SKM-1 treated with dmso at 0.1 percent for 144 hours (cell line): ENCODE data around the gene NCAPD2.
"Not testable (repeated sequence)": the region's sequence is repeated elsewhere in the genome, so short reads cannot be mapped to it uniquely, and the experiment has no call there.

ENCODE experiments used
- DNase-seq: peaks from one replicate; lab custom pipeline; 2025; ENCODE audit not compliant: unreplicated experiment; lab: John Stamatoyannopoulos, UW

NCAPD2 gene

GRCh38 chr12:6494258-6494743 lies 399 bp downstream of the NCAPD2 start:
- DNase-seq: no peak

GRCh38 chr12:6494968-6495367 lies 1.1 kb downstream of the NCAPD2 start:
- no peak for DNase-seq

GRCh38 chr12:6497291-6497690 lies 3.4 kb downstream of the NCAPD2 start:
- not testable (repeated sequence) for DNase-seq

GRCh38 chr12:6500466-6500865 lies 6.6 kb downstream of the NCAPD2 start:
- DNase-seq: no peak

GRCh38 chr12:6507102-6507998 lies 13.4 kb downstream of the NCAPD2 start:
- no peak for DNase-seq

- no peak for DNase-seq
Measured at GRCh38 chr12:6508087-6508486, 14.2 kb downstream of the NCAPD2 start.

- DNase-seq: no peak
Measured at GRCh38 chr12:6520186-6520585, 26.3 kb downstream of the NCAPD2 start.

- no peak for DNase-seq
Measured at GRCh38 chr12:6522193-6522592, 28.3 kb downstream of the NCAPD2 start.

- DNase-seq: no peak
Measured at GRCh38 chr12:6523708-6524107, 29.8 kb downstream of the NCAPD2 start.

- no peak for DNase-seq
Measured at GRCh38 chr12:6524648-6525047, 30.7 kb downstream of the NCAPD2 start.

- DNase-seq: no peak
Measured at GRCh38 chr12:6526201-6526600, 32.3 kb downstream of the NCAPD2 start.

GRCh38 chr12:6526766-6527525 lies 33.0 kb downstream of the NCAPD2 start:
- DNase-seq: no peak

GRCh38 chr12:6527711-6528110 lies 33.8 kb downstream of the NCAPD2 start:
- no peak for DNase-seq

GRCh38 chr12:6528539-6529235 lies 34.8 kb downstream of the NCAPD2 start:
- DNase-seq: no peak

GRCh38 chr12:6529291-6529737 lies 35.4 kb downstream of the NCAPD2 start:
- no peak for DNase-seq

- no peak for DNase-seq
Measured at GRCh38 chr12:6530576-6531260, 36.8 kb downstream of the NCAPD2 start.

- peak; percentile 54 for DNase-seq
Measured at GRCh38 chr12:6532051-6532926, 38.4 kb downstream of the NCAPD2 start.

GRCh38 chr12:6532927-6533652 lies 39.2 kb downstream of the NCAPD2 start:
- DNase-seq: no peak

GRCh38 chr12:6533653-6533922 lies 39.7 kb downstream of the NCAPD2 start:
- DNase-seq: no peak
